MCF 10A (cell line): ENCODE data around the gene ILF2. TPM values are rescaled to one million over a fixed set of nuclear protein-coding genes. Genes with fewer than 3 reads are reported as not detected.

Experiments
- BruUV-seq: library from RNA; stranded (reverse); fragments of 400-500 nt; replicated peaks from 2 replicates; lab custom pipeline; 2021; lab: Mats Ljungman, UMichigan
- CTCF ChIA-PET: fragments of 300-600 bp; sonication (Branson Sonifier 250); formaldehyde crosslinking; extraction: SDS; loops from one replicate; lab custom pipeline; 2021; ENCODE audit warnings: antibody characterized with exemption, inconsistent platforms; lab: Yijun Ruan, JAX
- POLR2A ChIA-PET: fragments of 300-600, 350-650 bp; sonication (Branson Sonifier 250); formaldehyde crosslinking; extraction: SDS; loops from one replicate; lab custom pipeline; 2020; ENCODE audit warnings: antibody characterized with exemption, inconsistent platforms; lab: Yijun Ruan, JAX
- DNase-seq: peaks from one replicate; pipeline ENCODE4 v3.0.0-alpha.2; 2018; ENCODE audit not compliant: unreplicated experiment
- H3K27ac Mint-ChIP-seq: one replicate; pipeline ENCODE4 v1.8.0; 2022; ENCODE audit warnings: mild to moderate bottlenecking, low read depth, mixed read lengths; ENCODE audit not compliant: unreplicated experiment
- H3K27me3 Mint-ChIP-seq: one replicate; pipeline ENCODE4 v1.8.0; 2022; ENCODE audit warnings: mixed read lengths; ENCODE audit not compliant: insufficient read depth, unreplicated experiment
- H3K36me3 Mint-ChIP-seq: one replicate; pipeline ENCODE4 v1.8.0; 2022; ENCODE audit warnings: mild to moderate bottlenecking, moderate library complexity, mixed read lengths; ENCODE audit not compliant: insufficient read depth, unreplicated experiment
- H3K4me1 Mint-ChIP-seq: one replicate; pipeline ENCODE4 v1.8.0; 2022; ENCODE audit warnings: mixed read lengths; ENCODE audit not compliant: insufficient read depth, unreplicated experiment
- H3K4me3 Mint-ChIP-seq: one replicate; pipeline ENCODE4 v1.8.0; 2022; ENCODE audit warnings: mild to moderate bottlenecking, moderate library complexity, mixed read lengths; ENCODE audit not compliant: unreplicated experiment
- H3K9me3 Mint-ChIP-seq: one replicate; pipeline ENCODE4 v1.8.0; 2022; ENCODE audit warnings: mixed read lengths; ENCODE audit not compliant: unreplicated experiment
- intact Hi-C: fragments of 100-400 bp; cut with micrococcal nuclease; formaldehyde crosslinking; loops from 2 replicates; pipeline ENCODE4 v1.14.1; 2022
- total RNA-seq: library from RNA; stranded (reverse); gene quantifications from 2 replicates; pipeline ENCODE4 v1.2.3, GENCODE V29; 2022
- TF ChIP-seq, protein P1 (sequence below): fragments of 200-600 bp; IDR thresholded peaks from one replicate; pipeline ENCODE4 v1.8.0; 2022; ENCODE audit warnings: antibody characterized with exemption, mild to moderate bottlenecking; ENCODE audit not compliant: unreplicated experiment

Gene ILF2
- total RNA-seq, 1 experiment from 2014 or later = 348 TPM

DNA sequence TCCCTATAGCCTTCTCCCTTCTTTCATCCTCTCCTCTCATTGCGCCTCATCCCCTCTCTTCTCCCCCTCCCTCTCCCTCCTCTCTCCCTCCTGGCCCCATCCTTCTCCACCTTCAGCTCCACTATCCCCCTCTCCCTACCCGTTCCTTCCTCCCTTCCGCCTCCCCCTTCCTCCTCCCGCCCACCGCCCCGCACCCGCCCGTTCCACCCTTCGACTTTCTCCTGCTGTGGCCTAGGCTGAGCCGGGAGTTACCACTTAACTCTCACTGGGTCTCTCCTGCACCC, 9.3 kb upstream of the ILF2 start:
- intact Hi-C loops = no loop called here

DNA sequence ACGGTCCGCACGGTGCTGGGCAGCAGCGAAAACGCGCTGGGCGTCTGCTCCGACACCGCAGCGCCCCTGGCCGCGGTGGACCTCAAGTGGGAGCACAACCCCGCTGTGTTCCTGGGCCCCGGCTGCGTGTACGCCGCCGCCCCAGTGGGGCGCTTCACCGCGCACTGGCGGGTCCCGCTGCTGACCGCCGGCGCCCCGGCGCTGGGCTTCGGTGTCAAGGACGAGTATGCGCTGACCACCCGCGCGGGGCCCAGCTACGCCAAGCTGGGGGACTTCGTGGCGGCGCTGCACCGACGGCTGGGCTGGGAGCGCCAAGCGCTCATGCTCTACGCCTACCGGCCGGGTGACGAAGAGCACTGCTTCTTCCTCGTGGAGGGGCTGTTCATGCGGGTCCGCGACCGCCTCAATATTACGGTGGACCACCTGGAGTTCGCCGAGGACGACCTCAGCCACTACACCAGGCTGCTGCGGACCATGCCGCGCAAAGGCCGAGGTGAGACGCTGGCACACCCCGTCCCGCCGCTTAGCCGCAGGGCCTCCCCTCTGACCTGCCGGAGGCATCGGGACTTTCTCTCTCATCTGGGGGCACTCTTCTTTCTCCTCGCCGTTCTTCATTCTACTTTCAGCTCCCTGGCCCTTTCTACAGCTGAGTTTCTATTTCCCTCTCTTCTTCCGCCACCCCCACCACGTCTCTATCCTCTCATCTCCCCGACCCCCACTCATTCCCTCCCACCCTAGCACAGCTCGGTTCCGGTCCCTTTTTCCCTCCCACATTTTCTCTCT, 8.7 kb upstream of the ILF2 start:
- no peaks in the 10 kb centered on the region for H3K9me3 Mint-ChIP-seq
- POLR2A ChIA-PET = interaction anchor here (0.9 kb wide), 1 partner anchor 49 kb away, joined by 3 read pairs; no protein-coding TSS in a partner anchor
- TF ChIP-seq, protein P1, sequence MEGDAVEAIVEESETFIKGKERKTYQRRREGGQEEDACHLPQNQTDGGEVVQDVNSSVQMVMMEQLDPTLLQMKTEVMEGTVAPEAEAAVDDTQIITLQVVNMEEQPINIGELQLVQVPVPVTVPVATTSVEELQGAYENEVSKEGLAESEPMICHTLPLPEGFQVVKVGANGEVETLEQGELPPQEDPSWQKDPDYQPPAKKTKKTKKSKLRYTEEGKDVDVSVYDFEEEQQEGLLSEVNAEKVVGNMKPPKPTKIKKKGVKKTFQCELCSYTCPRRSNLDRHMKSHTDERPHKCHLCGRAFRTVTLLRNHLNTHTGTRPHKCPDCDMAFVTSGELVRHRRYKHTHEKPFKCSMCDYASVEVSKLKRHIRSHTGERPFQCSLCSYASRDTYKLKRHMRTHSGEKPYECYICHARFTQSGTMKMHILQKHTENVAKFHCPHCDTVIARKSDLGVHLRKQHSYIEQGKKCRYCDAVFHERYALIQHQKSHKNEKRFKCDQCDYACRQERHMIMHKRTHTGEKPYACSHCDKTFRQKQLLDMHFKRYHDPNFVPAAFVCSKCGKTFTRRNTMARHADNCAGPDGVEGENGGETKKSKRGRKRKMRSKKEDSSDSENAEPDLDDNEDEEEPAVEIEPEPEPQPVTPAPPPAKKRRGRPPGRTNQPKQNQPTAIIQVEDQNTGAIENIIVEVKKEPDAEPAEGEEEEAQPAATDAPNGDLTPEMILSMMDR = no peak
- no peak overlapping the region for H3K27ac Mint-ChIP-seq
- H3K36me3 Mint-ChIP-seq = no peaks in the 10 kb centered on the region
- no TSS peak for BruUV-seq
- H3K4me3 Mint-ChIP-seq = peak overlapping the region; percentile 52
- intact Hi-C loops = no loop called here
- H3K4me1 Mint-ChIP-seq = peaks cover 15% of the 10 kb centered on the region
- CTCF ChIA-PET = interaction anchor here (1.0 to 14.1 kb wide), 6 partner anchors 9 to 307 kb away, joined by 3 to 273 read pairs (median 4); no protein-coding TSS in a partner anchor
- H3K27me3 Mint-ChIP-seq = peaks cover 41% of the 10 kb centered on the region
- DNase-seq = no peak

More for the DNA sequence above, 9.3 kb upstream of the ILF2 start:
- Mint-ChIP-seq H3K36me3 (no peaks in the 10 kb centered on the region), H3K4me1 (peaks cover 15% of the 10 kb centered on the region), H3K27ac (no peak overlapping the region), H3K9me3 (no peaks in the 10 kb centered on the region), H3K4me3 (peak overlapping the region; percentile 52), H3K27me3 (peaks cover 41% of the 10 kb centered on the region)
- POLR2A ChIA-PET = interaction anchor here (0.9 kb wide), 1 partner anchor 49 kb away, joined by 3 read pairs; no protein-coding TSS in a partner anchor
- no peak for DNase-seq
- CTCF ChIA-PET = interaction anchor here (1.0 to 14.1 kb wide), 3 partner anchors 70 to 307 kb away, joined by 3 to 273 read pairs (median 4); no protein-coding TSS in a partner anchor
- TF ChIP-seq, protein P1 = no peak
- BruUV-seq = no TSS peak

DNA sequence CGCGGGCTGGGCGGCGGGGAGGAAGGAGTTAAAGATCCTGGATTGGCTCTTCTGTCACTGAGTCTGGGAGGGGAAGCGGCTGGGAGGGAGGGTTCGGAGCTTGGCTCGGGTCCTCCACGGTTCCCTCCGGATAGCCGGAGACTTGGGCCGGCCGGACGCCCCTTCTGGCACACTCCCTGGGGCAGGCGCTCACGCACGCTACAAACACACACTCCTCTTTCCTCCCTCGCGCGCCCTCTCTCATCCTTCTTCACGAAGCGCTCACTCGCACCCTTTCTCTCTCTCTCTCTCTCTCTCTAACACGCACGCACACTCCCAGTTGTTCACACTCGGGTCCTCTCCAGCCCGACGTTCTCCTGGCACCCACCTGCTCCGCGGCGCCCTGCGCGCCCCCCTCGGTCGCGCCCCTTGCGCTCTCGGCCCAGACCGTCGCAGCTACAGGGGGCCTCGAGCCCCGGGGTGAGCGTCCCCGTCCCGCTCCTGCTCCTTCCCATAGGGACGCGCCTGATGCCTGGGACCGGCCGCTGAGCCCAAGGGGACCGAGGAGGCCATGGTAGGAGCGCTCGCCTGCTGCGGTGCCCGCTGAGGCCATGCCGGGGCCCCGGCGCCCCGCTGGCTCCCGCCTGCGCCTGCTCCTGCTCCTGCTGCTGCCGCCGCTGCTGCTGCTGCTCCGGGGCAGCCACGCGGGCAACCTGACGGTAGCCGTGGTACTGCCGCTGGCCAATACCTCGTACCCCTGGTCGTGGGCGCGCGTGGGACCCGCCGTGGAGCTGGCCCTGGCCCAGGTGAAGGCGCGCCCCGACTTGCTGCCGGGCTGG, 7.9 kb upstream of the ILF2 start, which contains the start of gene NPR1:
TSS of gene NPR1 (plus strand) at position 170 of the 818 bp plus-strand sequence. CDS start at position 591, 421 bp downstream.
- Mint-ChIP-seq H3K4me3 (peak within 1 kb of the TSS; percentile 73), H3K36me3 (no peaks in the 10 kb centered on the region), H3K9me3 (no peaks in the 10 kb centered on the region), H3K4me1 (peaks cover 10% of the 10 kb centered on the region), H3K27ac (no peak within 1 kb of the TSS), H3K27me3 (peaks cover 41% of the 10 kb centered on the region)
- BruUV-seq = no TSS peak
- ChIA-PET POLR2A (interaction anchor here (0.7 kb wide), 1 partner anchor 114 kb away, joined by 3 read pairs; no protein-coding TSS in a partner anchor), CTCF (interaction anchor here (0.6 to 14.1 kb wide), 27 partner anchors 10 to 326 kb away, joined by 3 to 273 read pairs (median 6); partner anchors contain the start of genes RAB13 and S100A1)
- DNase-seq = no peak
- intact Hi-C loops = no loop called here
- TF ChIP-seq, protein P1 = no peak
